Measurements from ENCODE around the gene TTLL11. TPM values are rescaled to one million over a fixed set of nuclear protein-coding genes. Genes with fewer than 3 reads are reported as not detected.

TTLL11 gene
- total RNA-seq, 1 experiment from 2014 or later: 7.0 TPM

DNA sequence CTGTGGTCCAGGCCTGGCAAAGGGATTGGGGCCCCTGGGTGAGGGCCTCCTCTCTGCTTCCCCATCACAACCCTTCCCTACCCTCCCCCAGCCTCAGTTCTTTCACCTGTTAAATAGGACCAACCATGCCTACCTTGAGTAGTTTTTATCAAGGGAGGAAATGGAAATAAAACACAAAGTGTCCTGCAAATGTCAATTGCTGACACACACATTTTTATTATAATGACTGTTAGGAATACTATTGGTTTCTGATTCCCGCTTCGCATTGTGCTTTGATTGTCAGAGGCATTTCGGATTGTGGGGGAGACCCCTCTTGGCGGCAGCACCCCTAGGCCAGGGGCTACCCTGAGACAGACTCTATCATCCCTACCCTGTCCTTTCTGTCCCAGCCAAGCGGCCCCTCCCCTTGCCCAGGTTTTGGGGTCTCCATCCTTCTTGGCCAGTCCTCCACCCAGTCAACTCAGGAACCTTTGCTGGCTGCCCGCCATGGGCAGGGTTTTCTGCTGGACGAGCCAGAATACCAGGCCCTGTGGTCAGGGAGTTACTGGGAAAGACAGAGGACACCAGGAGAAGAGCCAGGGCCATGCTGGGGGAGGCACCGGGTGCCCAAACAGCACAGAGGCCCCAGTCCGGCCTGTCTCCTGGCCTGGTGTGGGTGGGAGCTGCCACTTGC, 18.4 kb upstream of the TTLL11 start:
- Histone ChIP-seq H3K9me3 (ENCODE audit: low read length) (no peaks in the 10 kb centered on the region), H4K20me1 (ENCODE audit: low read length) (no peaks in the 10 kb centered on the region), H3F3A (ENCODE audit: low read length, unreplicated experiment) (no peaks in the 10 kb centered on the region), H3K27ac (ENCODE audit: low read length) (no peak overlapping the region), H3K9ac (ENCODE audit: low read length) (no peak overlapping the region), H3K4me2 (ENCODE audit: low read length) (no peak overlapping the region), H3K79me2 (ENCODE audit: low read length) (no peaks in the 10 kb centered on the region), H3K27me3 (ENCODE audit: low read length) (no peaks in the 10 kb centered on the region), H3K4me1 (ENCODE audit: insufficient read depth, low read length) (peaks cover 6% of the 10 kb centered on the region; the same call in 1 of the 2 replicates), H3K36me3 (ENCODE audit: low read depth, low read length) (no peaks in the 10 kb centered on the region), H2AFZ (ENCODE audit: low read length) (no peak overlapping the region), H3K4me3 (ENCODE audit: low read length) (no peak overlapping the region), H3K9me2 (replicated peaks; ENCODE audit: low read length) (no peaks in the 10 kb centered on the region)
- TF ChIP-seq, protein P1, sequence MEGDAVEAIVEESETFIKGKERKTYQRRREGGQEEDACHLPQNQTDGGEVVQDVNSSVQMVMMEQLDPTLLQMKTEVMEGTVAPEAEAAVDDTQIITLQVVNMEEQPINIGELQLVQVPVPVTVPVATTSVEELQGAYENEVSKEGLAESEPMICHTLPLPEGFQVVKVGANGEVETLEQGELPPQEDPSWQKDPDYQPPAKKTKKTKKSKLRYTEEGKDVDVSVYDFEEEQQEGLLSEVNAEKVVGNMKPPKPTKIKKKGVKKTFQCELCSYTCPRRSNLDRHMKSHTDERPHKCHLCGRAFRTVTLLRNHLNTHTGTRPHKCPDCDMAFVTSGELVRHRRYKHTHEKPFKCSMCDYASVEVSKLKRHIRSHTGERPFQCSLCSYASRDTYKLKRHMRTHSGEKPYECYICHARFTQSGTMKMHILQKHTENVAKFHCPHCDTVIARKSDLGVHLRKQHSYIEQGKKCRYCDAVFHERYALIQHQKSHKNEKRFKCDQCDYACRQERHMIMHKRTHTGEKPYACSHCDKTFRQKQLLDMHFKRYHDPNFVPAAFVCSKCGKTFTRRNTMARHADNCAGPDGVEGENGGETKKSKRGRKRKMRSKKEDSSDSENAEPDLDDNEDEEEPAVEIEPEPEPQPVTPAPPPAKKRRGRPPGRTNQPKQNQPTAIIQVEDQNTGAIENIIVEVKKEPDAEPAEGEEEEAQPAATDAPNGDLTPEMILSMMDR (conservative IDR thresholded peaks at IDR 0.05; ENCODE audit: low read depth, low read length): no peak
- TF ChIP-seq EZH2phosphoT487 (IDR thresholded peaks at IDR 0.05; ENCODE audit: borderline replicate concordance, low read length) (no peak), EZH2 (IDR thresholded peaks at IDR 0.05; ENCODE audit: low read length, unreplicated experiment) (no peak)
- no TSS peak for BruUV-seq (replicated peaks)
- POLR2A ChIA-PET (ENCODE audit: unreplicated experiment): interaction anchor here (0.6 kb wide), 1 partner anchor 300 kb away, joined by 3 read pairs; no protein-coding TSS in a partner anchor
- CTCF ChIA-PET: no interaction called here
- DNase-seq: no peak
- ATAC-seq: no peak
- intact Hi-C loops (cut with micrococcal nuclease): no loop called here

GRCh38 chr9:122110100-122110833, 17.2 kb upstream of the TTLL11 start:
- Histone ChIP-seq H3K9ac (ENCODE audit: low read length) (no peak overlapping the region), H2AFZ (ENCODE audit: low read length) (no peak overlapping the region), H3K4me3 (ENCODE audit: low read length) (no peak overlapping the region), H3K9me3 (ENCODE audit: low read length) (no peaks in the 10 kb centered on the region), H3K4me2 (ENCODE audit: low read length) (no peak overlapping the region), H3K9me2 (replicated peaks; ENCODE audit: low read length) (no peaks in the 10 kb centered on the region), H3K36me3 (ENCODE audit: low read depth, low read length) (no peaks in the 10 kb centered on the region), H3K27ac (ENCODE audit: low read length) (no peak overlapping the region), H3K27me3 (ENCODE audit: low read length) (no peaks in the 10 kb centered on the region), H3K4me1 (ENCODE audit: insufficient read depth, low read length) (peaks cover 6% of the 10 kb centered on the region; the same call in 1 of the 2 replicates), H3K79me2 (ENCODE audit: low read length) (no peaks in the 10 kb centered on the region), H3F3A (ENCODE audit: low read length, unreplicated experiment) (no peaks in the 10 kb centered on the region), H4K20me1 (ENCODE audit: low read length) (no peaks in the 10 kb centered on the region)
- no peak for TF ChIP-seq EZH2 (IDR thresholded peaks at IDR 0.05; ENCODE audit: low read length, unreplicated experiment)
- TF ChIP-seq, protein P1 (conservative IDR thresholded peaks at IDR 0.05; ENCODE audit: low read depth, low read length): no peak
- TF ChIP-seq EZH2phosphoT487 (IDR thresholded peaks at IDR 0.05; ENCODE audit: borderline replicate concordance, low read length): no peak
- POLR2A ChIA-PET (ENCODE audit: unreplicated experiment): no interaction called here
- CTCF ChIA-PET: interaction anchor here (0.6 kb wide), 1 partner anchor 11 kb away, joined by 8 read pairs; no protein-coding TSS in a partner anchor
- ATAC-seq: no peak
- DNase-seq: no peak
- intact Hi-C loops (cut with micrococcal nuclease): no loop called here
- no TSS peak for BruUV-seq (replicated peaks)
